ENCODE data around the gene SH3BP1. TPM values are rescaled to one million over a fixed set of nuclear protein-coding genes. Genes with fewer than 3 reads are reported as not detected.

Gene SH3BP1
- total and polyA plus RNA-seq, 9 of the 15 experiments (the other 6 are each of a cell fraction or from before 2014, with no cell fraction given), result 0.10 to 36.2 (median 10.4) TPM

GRCh38 chr22:37674951-37675929 lies 35.8 kb downstream of the SH3BP1 start, which contains the start of gene LGALS1 (continued):
- TF ChIP-seq ZNF280B (CRISPR knock-in tag; IDR thresholded peaks at IDR 0.05) (no peak), CUX1 (CRISPR knock-in tag; IDR thresholded peaks at IDR 0.05) (no peak), LEF1 (IDR thresholded peaks at IDR 0.05) (no peak), L3MBTL2 (IDR thresholded peaks at IDR 0.05) (peak; percentile 51), ZNF277 (CRISPR knock-in tag; IDR thresholded peaks at IDR 0.05; ENCODE audit: borderline replicate concordance) (no peak), BDP1 (IDR thresholded peaks at IDR 0.05; ENCODE audit: insufficient read depth, insufficient read length) (no peak), ATF3 (IDR thresholded peaks at IDR 0.05) (no peak), ATF3 (CRISPR knock-in tag; conservative IDR thresholded peaks at IDR 0.05) (no peak), TAF15 (IDR thresholded peaks at IDR 0.05; ENCODE audit: low read depth, low read length) (no peak), RB1 (IDR thresholded peaks at IDR 0.05; ENCODE audit: low read depth) (no peak; the same call in 1 of the 2 replicates), GTF2A2 (tag; IDR thresholded peaks at IDR 0.05) (no peak), TFAM (CRISPR knock-in tag; conservative IDR thresholded peaks at IDR 0.05) (no peak), SRF (CRISPR knock-in tag; IDR thresholded peaks at IDR 0.05) (peak in 1 of 2 experiments; percentile 12; a peak in 1 of 4 replicates), ZNF347 (CRISPR knock-in tag; IDR thresholded peaks at IDR 0.05; ENCODE audit: low read depth) (no peak), SRSF1 (IDR thresholded peaks at IDR 0.05; ENCODE audit: low read depth, low read length) (no peak), GATAD2A (IDR thresholded peaks at IDR 0.05) (no peak), YBX1 (IDR thresholded peaks at IDR 0.05) (no peak)
